DND-41 (cell line): ENCODE measurements around the gene GTPBP6.
"Not testable (repeated sequence)": the region's sequence is repeated elsewhere in the genome, so short reads cannot be mapped to it uniquely, and the experiment has no call there.

Experiments used
- CTCF ChIP-seq: IDR thresholded peaks from 2 replicates; pipeline ENCODE4 v1.5.1; 2012; ENCODE audit warnings: borderline replicate concordance, low read length, moderate library complexity, mild to moderate bottlenecking; ENCODE audit not compliant: poor library complexity, severe bottlenecking; ENCODE audit errors: extremely low read depth
- EZH2 ChIP-seq: IDR thresholded peaks from 3 replicates; pipeline ENCODE4 v1.6.1; 2012; ENCODE audit warnings: borderline replicate concordance, low read depth, mild to moderate bottlenecking, moderate library complexity, low read length, inconsistent platforms; ENCODE audit not compliant: severe bottlenecking

DNA sequence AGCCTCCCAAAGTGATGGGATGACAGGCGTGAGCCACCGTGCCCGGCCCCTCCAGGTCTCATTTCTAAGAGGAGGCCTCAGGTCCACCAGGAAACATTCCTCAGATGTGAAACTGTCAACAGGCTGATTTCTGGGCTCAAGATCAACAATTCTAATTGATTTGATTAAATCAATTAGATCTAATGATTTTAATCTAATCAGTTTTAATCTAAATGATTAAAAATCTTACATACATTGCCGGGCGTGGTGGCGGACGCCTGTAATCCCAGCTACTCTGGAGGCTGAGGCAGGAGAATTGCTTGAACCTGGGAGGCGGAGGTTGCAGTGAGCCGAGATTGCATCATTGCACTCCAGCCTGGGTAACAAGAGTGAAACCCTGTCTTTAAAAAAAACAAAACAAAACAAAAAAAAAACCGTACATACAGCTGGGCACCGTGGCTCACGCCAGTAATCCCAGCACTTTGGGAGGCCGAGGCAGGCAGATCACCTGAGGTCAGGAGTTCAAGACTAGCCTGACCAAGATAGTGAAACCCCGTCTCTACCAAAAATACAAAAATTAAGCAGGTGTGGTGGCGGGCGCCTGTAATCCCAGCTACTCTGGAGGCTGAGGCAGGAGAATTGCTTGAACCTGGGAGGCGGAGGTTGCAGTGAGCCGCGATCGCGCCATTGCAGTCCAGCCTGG lies 36.5 kb downstream of the GTPBP6 start:
- not testable (repeated sequence) for TF ChIP-seq CTCF, EZH2
